Lower leg skin (tissue), 4 donors: ENCODE data around the gene KASH5. TPM values are rescaled to one million over a fixed set of nuclear protein-coding genes. Genes with fewer than 3 reads are reported as not detected.

Source experiments
- DNase-seq, 2 donors: peaks; one replicate each; pipeline ENCODE4 v3.0.0-alpha.2; 2019; ENCODE audit warnings: low spot score in 2 of 2
- H3K4me3 ChIP-seq: fragments of 200-600 bp; sonication (generic); 2 replicates; pipeline ENCODE4 v1.5.1; 2017; ENCODE audit warnings: mild to moderate bottlenecking, low read depth; ENCODE audit not compliant: poor library complexity, severe bottlenecking
- CTCF ChIP-seq, 3 donors: fragments of 450-650 bp; IDR thresholded peaks; one replicate each; pipeline ENCODE4 v1.5.1; 2016; ENCODE audit warnings: antibody characterized with exemption in 3 of 3, mild to moderate bottlenecking in 3 of 3, moderate library complexity in 2 of 3
- POLR2A ChIP-seq, 2 donors: fragments of 450-650 bp; IDR thresholded peaks; one replicate each; pipeline ENCODE4 v1.6.1; 2016 to 2017; ENCODE audit warnings: antibody characterized with exemption in 2 of 2, mild to moderate bottlenecking in 1 of 2, moderate library complexity in 1 of 2
- WGBS, 2 donors: methylation state at CpG; one replicate each; pipeline ENCODE4 v1.1.5; 2018; 5-methylcytosine and 5-hydroxymethylcytosine counted together
- intact Hi-C: fragments of 100-400 bp; cut with DNase I; formaldehyde crosslinking; loops from one replicate; pipeline ENCODE4 v1.15.0; 2023; ENCODE audit warnings: low total_unique reads
- total RNA-seq, 4 donors: library from RNA; depleted of rRNA; stranded (reverse); fragments of >200 nt; gene quantifications; one replicate each; pipeline ENCODE4 v1.1.0, GENCODE V29; 2016

KASH5 gene
- total RNA-seq, 4 donors from 2014 or later, result not detected

- peak within 1 kb of the TSS; percentile 31 for H3K4me3 ChIP-seq
- intact Hi-C loops, result no loop called here
- WGBS, 2 donors, result 1% methylated on average over 46 to 66 of the region's 66 CpGs
- TF ChIP-seq CTCF (IDR thresholded peaks at IDR 0.05) (no peak), POLR2A (IDR thresholded peaks at IDR 0.05) (peak in 1 of 2 donors; percentile 74)
- DNase-seq, result peak; percentile 98 to 99
These were observed 65.1 kb downstream of the KASH5 start, which contains the start of gene ALDH16A1 for GRCh38 chr19:49453013-49453756. ALDH16A1 (plus strand) TSS chr19:49453225; CDS start chr19:49453332, 107 bp downstream.

- intact Hi-C loops, result no loop called here
- H3K4me3 ChIP-seq, result peak overlapping the region; percentile 31
- no peak for DNase-seq
- TF ChIP-seq CTCF (IDR thresholded peaks at IDR 0.05) (no peak), POLR2A (IDR thresholded peaks at IDR 0.05) (no peak)
- 42 to 44% methylated on average over 10 of the region's 10 CpGs for WGBS, 2 donors
These were observed 65.8 kb downstream of the KASH5 start for GRCh38 chr19:49453757-49454240.

GRCh38 chr19:49455773-49456172 lies 67.7 kb downstream of the KASH5 start:
- TF ChIP-seq CTCF (IDR thresholded peaks at IDR 0.05) (no peak), POLR2A (IDR thresholded peaks at IDR 0.05) (no peak)
- no peak overlapping the region for H3K4me3 ChIP-seq
- DNase-seq, result no peak
- intact Hi-C loops, result no loop called here
- WGBS, 2 donors, result 48 to 60% methylated on average over 5 of the region's 5 CpGs

- TF ChIP-seq CTCF (IDR thresholded peaks at IDR 0.05) (no peak), POLR2A (IDR thresholded peaks at IDR 0.05) (no peak)
- WGBS, 2 donors, result 67 to 73% methylated on average over 5 of the region's 5 CpGs
- DNase-seq, result no peak
These were observed 68.3 kb downstream of the KASH5 start for GRCh38 chr19:49456326-49456725.

GRCh38 chr19:49458567-49458903 lies 70.5 kb downstream of the KASH5 start:
- WGBS, 2 donors, result 76 to 85% methylated on average over 5 of the region's 5 CpGs
- no peak for DNase-seq
- TF ChIP-seq CTCF (IDR thresholded peaks at IDR 0.05) (no peak), POLR2A (IDR thresholded peaks at IDR 0.05) (no peak)
- intact Hi-C loops, result no loop called here
- no peak overlapping the region for H3K4me3 ChIP-seq

More at GRCh38 chr19:49456326-49456725, 68.3 kb downstream of the KASH5 start:
- intact Hi-C loops, result no loop called here
- H3K4me3 ChIP-seq, result no peak overlapping the region
